HepG2 (cell line): Measurements from ENCODE around the gene PPP1R15A.

Experiments used
- ETV6 ChIP-seq: sonication (generic); formaldehyde crosslinking; conservative IDR thresholded peaks from 2 replicates; pipeline ENCODE4 v1.4.0; 2020; ENCODE audit warnings: missing genetic modification reagents
- FOXP4 ChIP-seq: sonication (generic); formaldehyde crosslinking; IDR thresholded peaks from 2 replicates; pipeline ENCODE4 v1.4.0; 2020; ENCODE audit warnings: missing genetic modification reagents
- TF ChIP-seq, protein P1 (sequence below): sonication (generic); formaldehyde crosslinking; IDR thresholded peaks from 2 replicates; pipeline ENCODE4 v1.4.0; 2020; ENCODE audit warnings: mild to moderate bottlenecking, missing genetic modification reagents

- TF ChIP-seq ETV6, result no peak
- peak; percentile 75 for TF ChIP-seq FOXP4 (CRISPR knock-in tag)
- TF ChIP-seq, protein P1, sequence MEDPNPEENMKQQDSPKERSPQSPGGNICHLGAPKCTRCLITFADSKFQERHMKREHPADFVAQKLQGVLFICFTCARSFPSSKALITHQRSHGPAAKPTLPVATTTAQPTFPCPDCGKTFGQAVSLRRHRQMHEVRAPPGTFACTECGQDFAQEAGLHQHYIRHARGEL (CRISPR knock-in tag), result no peak
These were observed 759 bp downstream of the PPP1R15A start for GRCh38 chr19:48872884-48873475.
